Measurements from ENCODE around the gene C6orf52. TPM values are rescaled to one million over a fixed set of nuclear protein-coding genes. Genes with fewer than 3 reads are reported as not detected.
A peak's percentile ranks its signal among the peaks of the same experiment; 100 is the strongest.
"Not testable (repeated sequence)": the region's sequence is repeated elsewhere in the genome, so short reads cannot be mapped to it uniquely, and the experiment has no call there.

The C6orf52 gene
- total RNA-seq, 3 donors from 2014 or later = 2.5 to 5.3 (median 4.3) TPM

DNA sequence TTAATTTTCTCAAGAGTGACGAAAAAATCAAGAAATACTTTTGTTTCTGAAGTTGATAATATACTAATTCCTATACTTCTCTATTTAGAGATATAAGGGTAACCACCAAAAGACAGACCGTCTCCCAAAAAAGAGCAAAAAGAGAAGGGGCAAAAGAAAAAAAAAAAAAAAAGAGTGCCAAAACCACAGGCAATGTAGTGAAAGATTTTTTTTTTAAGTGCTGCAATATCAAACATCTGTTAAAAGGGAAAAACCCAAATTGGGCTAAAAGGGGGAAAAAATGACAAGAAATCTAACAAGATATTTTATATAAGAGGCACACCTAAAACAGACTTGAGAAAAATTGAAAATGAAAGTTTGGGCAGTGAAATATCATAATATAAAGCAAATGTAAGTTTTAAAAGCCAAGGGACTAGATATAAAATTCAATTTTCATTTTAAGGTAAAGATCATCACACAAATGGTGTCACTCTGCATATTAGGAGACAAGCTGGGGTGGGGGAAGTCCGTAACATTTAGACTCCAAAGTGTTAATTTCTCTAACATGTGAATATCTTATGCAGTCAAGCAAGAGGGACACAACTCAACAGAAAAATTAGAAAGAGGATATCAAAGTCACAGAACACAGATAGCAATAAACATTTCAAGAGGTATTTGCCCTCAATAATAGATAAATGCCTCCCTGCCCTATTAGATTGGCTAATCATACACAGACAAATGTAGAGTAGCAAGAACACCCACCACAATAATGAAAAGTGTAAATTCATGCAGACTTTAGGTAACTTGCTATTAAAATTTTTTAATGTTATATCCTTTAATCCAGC, 9.1 kb downstream of the C6orf52 start:
- Mint-ChIP-seq H3K27me3 (ENCODE audit: low read depth) (peaks cover 6% of the 10 kb centered on the region), H3K4me1 (ENCODE audit: low read depth) (peaks cover 20% of the 10 kb centered on the region), H3K36me3 (ENCODE audit: insufficient read depth) (no peaks in the 10 kb centered on the region), H3K4me3 (no peak overlapping the region), H3K9me3 (no peaks in the 10 kb centered on the region)
- DNase-seq (no peak), ATAC-seq (peak; percentile 18 to 37)

DNA sequence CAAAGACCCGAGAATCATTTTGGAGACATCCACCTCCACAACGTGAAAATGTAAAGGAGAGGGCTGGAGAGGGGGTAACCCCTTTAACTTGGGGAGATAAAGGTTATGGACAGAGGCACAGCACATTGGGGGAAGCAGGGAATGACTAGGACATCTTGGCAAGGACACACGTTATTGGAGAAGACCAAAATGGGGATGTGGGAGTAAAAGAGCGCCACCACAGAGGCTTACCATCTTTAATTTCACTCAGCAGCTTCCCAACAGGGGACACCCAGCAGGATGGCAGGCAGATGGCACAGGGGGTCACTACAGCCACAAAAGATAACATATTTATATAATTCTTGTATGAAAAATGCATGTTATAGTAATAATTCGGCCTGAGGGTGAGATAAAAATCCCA, 9.8 kb downstream of the C6orf52 start:
- Mint-ChIP-seq H3K27me3 (ENCODE audit: low read depth) (peaks cover 6% of the 10 kb centered on the region), H3K4me3 (no peak overlapping the region), H3K36me3 (ENCODE audit: insufficient read depth) (no peaks in the 10 kb centered on the region), H3K9me3 (no peaks in the 10 kb centered on the region), H3K4me1 (ENCODE audit: low read depth) (peaks cover 20% of the 10 kb centered on the region)
- DNase-seq (no peak), ATAC-seq (no peak)

GRCh38 chr6:10682355-10682988, 11.9 kb downstream of the C6orf52 start:
- no peak for ATAC-seq
- Mint-ChIP-seq H3K27me3 (ENCODE audit: low read depth) (peaks cover 6% of the 10 kb centered on the region), H3K4me1 (ENCODE audit: low read depth) (peaks cover 20% of the 10 kb centered on the region), H3K36me3 (ENCODE audit: insufficient read depth) (no peaks in the 10 kb centered on the region), H3K4me3 (no peak overlapping the region), H3K9me3 (no peaks in the 10 kb centered on the region)
- no peak for DNase-seq

DNA sequence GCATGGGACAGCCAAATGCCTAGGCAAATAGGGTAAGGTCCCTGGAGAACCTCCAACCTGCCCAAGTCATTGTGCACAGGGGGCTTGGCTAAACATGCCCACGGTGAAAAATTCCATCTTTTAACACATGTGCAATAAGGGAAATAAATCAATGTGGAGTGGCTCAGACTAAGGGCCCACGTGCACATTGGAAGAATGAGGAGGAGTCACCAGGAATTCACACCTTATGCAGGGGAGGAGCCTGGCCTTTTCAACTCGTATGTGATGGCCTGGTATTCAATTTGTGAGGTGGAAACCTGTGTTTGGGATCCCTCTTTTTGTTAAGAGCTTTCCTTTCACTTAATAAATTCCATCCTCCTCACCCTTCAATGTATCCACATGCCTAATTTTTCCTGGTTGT, 12.6 kb downstream of the C6orf52 start:
- Mint-ChIP-seq H3K4me3 (no peak overlapping the region), H3K27me3 (ENCODE audit: low read depth) (peaks cover 5% of the 10 kb centered on the region), H3K4me1 (ENCODE audit: low read depth) (peaks cover 20% of the 10 kb centered on the region), H3K36me3 (ENCODE audit: insufficient read depth) (no peaks in the 10 kb centered on the region), H3K9me3 (no peaks in the 10 kb centered on the region)
- no peak for ATAC-seq
- DNase-seq = no peak

GRCh38 chr6:10678456-10678855, 16.0 kb downstream of the C6orf52 start:
- Mint-ChIP-seq H3K4me3 (no peak overlapping the region), H3K9me3 (no peaks in the 10 kb centered on the region), H3K27me3 (ENCODE audit: low read depth) (no peaks in the 10 kb centered on the region), H3K4me1 (ENCODE audit: low read depth) (peaks cover 6% of the 10 kb centered on the region), H3K36me3 (ENCODE audit: insufficient read depth) (no peaks in the 10 kb centered on the region)
- no peak for ATAC-seq
- DNase-seq = no peak

DNA sequence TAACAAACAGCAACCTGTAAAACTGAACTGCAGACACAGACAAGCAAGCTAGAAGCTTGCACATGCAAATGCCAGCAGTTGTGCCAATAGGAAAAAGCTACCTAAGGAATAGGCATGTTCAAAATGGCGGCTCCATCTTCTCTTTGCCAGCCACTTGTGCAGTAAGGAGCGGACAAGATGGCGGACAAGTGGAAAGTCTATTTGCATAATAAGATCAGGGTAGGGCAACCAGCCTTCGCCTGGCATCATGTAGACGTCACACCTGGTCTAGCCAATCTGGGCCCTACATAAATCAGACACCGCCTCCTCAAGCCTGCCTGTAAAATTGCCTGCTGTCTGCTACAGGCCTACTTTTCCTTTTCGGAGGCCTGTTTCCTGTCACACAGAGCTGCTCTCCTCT, 18.0 kb downstream of the C6orf52 start:
- DNase-seq (no peak), ATAC-seq (no peak)
- H3K4me1 Mint-ChIP-seq (ENCODE audit: low read depth) = no peaks in the 10 kb centered on the region
- no peaks in the 10 kb centered on the region for H3K9me3 Mint-ChIP-seq
- no peaks in the 10 kb centered on the region for H3K36me3 Mint-ChIP-seq (ENCODE audit: insufficient read depth)
- no peaks in the 10 kb centered on the region for H3K27me3 Mint-ChIP-seq (ENCODE audit: low read depth)
- no peak overlapping the region for H3K4me3 Mint-ChIP-seq

DNA sequence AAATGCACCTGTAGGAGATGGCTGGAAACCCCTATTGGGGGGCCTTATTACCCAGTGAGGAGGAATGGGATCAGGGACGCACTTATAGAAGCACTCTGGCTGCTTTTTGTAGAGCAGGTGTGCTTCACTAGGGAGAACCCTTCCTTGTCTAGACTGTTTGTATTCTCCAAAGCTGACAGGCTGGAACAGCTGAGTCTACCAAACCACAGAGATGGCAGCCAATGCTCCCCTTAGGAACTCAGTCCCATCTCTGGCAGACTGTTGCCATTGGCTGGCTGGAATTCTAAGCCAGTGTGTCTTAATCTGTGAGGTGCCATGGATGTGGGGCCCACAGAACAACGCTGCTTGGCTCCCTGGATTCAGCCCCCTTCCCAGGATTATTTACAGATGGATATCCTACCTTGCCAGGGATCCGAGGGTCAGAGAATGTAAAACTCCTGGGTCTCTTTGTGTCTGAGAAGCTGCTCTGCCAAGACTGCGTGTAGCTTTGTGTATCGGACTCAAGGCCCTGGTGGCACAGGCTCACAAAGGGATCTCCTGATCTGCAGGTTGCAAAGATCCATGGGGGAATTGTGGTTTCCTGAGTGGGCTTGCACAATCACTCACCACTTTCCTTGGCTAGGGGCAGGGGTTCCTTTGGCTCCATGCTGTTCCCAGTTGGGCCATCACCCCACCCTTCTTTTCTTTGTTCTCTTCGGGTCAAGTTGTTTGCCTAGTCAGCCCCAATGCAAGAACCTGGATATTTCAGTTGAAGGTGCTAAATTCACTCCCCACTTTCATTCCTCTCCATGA, 26.1 kb downstream of the C6orf52 start:
- ATAC-seq = no peak

GRCh38 chr6:10665595-10665994, 28.8 kb downstream of the C6orf52 start:
- H3K4me3 Mint-ChIP-seq; H3K4me1 Mint-ChIP-seq (ENCODE audit: low read depth); DNase-seq; H3K9me3 Mint-ChIP-seq; ATAC-seq; H3K36me3 Mint-ChIP-seq (ENCODE audit: insufficient read depth): not testable (repeated sequence)
- peaks cover 11% of the 10 kb centered on the region for H3K27me3 Mint-ChIP-seq (ENCODE audit: low read depth)

More for the DNA sequence above, 26.1 kb downstream of the C6orf52 start:
- peaks cover 11% of the 10 kb centered on the region for H3K27me3 Mint-ChIP-seq (ENCODE audit: low read depth)
- H3K4me3 Mint-ChIP-seq = no peak overlapping the region
- no peak for DNase-seq
- H3K9me3 Mint-ChIP-seq = peaks cover 3% of the 10 kb centered on the region
- no peaks in the 10 kb centered on the region for H3K36me3 Mint-ChIP-seq (ENCODE audit: insufficient read depth)
- H3K4me1 Mint-ChIP-seq (ENCODE audit: low read depth) = no peaks in the 10 kb centered on the region

DNA sequence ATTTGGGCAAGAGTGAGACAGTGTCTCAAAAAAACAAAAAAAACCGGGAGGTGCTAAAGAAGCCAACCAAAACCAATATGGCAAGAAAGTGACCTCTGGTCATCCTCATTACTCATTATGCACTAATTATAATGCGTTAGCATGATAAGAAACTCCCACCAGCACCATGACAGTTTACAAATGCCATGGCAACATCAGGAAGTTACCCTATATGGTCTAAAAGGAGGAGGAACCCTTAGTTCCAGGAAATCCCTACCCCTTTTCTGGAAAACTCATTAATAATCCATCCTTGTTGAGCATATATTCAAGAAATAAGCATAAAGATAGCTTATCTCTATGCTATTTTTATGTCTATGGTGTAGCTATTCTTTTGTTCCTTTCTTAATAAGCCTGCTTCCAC, 31.7 kb downstream of the C6orf52 start:
- ATAC-seq (no peak), DNase-seq (no peak)
- no peaks in the 10 kb centered on the region for H3K4me1 Mint-ChIP-seq (ENCODE audit: low read depth)
- H3K27me3 Mint-ChIP-seq (ENCODE audit: low read depth) = peaks cover 5% of the 10 kb centered on the region
- no peaks in the 10 kb centered on the region for H3K36me3 Mint-ChIP-seq (ENCODE audit: insufficient read depth)
- H3K4me3 Mint-ChIP-seq = no peak overlapping the region
- peaks cover 3% of the 10 kb centered on the region for H3K9me3 Mint-ChIP-seq

- no peaks in the 10 kb centered on the region for H3K4me1 Mint-ChIP-seq (ENCODE audit: low read depth)
- ATAC-seq = no peak
- DNase-seq = no peak
- H3K36me3 Mint-ChIP-seq (ENCODE audit: insufficient read depth) = no peaks in the 10 kb centered on the region
- peaks cover 3% of the 10 kb centered on the region for H3K9me3 Mint-ChIP-seq
- H3K4me3 Mint-ChIP-seq = no peak overlapping the region
- peaks cover 6% of the 10 kb centered on the region for H3K27me3 Mint-ChIP-seq (ENCODE audit: low read depth)
Measured at GRCh38 chr6:10662207-10662606, 32.2 kb downstream of the C6orf52 start.

- ATAC-seq; DNase-seq; H3K4me1 Mint-ChIP-seq (ENCODE audit: low read depth); H3K4me3 Mint-ChIP-seq; H3K36me3 Mint-ChIP-seq (ENCODE audit: insufficient read depth); H3K9me3 Mint-ChIP-seq: not testable (repeated sequence)
- peaks cover 10% of the 10 kb centered on the region for H3K27me3 Mint-ChIP-seq (ENCODE audit: low read depth)
Measured at GRCh38 chr6:10660431-10661191, 33.8 kb downstream of the C6orf52 start.

DNA sequence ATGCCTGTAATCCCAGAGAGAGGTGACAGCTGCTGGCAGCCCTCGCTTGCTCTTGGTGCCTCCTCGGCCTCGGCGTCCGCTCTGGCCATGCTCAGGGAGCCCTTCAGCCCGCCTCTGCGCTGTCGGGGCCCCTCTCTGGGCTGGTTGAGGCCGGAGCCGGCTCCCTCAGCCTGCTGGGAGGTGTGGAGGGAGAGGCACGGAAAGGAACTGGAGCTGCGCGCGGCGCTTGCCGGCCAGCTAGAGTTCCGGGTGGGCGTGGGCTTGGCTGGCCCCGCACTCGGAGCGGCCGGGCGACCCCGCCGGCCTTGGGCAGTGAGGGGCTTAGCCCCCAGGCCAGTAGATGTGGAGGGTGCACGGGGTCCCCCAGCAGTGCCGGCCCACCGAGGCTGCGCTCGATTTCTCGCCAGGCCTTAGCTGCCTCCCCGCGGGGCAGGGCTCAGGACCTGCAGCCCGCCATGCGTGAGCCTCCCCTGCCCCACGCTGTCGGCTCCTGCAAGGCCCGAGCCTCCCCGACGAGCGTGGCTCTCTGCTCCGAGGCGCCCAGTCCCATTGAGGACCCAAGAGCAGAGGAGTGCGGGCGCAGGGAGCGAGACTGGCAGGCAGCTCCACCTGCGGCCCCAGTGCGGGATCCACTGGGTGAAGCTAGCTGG, 34.6 kb downstream of the C6orf52 start:
- no peak for DNase-seq
- Mint-ChIP-seq H3K36me3 (ENCODE audit: insufficient read depth) (no peaks in the 10 kb centered on the region), H3K4me3 (no peak overlapping the region), H3K9me3 (no peaks in the 10 kb centered on the region), H3K27me3 (ENCODE audit: low read depth) (peaks cover 18% of the 10 kb centered on the region), H3K4me1 (ENCODE audit: low read depth) (peaks cover 10% of the 10 kb centered on the region)
- ATAC-seq = peak in 1 of 2 donors; percentile 48

DNA sequence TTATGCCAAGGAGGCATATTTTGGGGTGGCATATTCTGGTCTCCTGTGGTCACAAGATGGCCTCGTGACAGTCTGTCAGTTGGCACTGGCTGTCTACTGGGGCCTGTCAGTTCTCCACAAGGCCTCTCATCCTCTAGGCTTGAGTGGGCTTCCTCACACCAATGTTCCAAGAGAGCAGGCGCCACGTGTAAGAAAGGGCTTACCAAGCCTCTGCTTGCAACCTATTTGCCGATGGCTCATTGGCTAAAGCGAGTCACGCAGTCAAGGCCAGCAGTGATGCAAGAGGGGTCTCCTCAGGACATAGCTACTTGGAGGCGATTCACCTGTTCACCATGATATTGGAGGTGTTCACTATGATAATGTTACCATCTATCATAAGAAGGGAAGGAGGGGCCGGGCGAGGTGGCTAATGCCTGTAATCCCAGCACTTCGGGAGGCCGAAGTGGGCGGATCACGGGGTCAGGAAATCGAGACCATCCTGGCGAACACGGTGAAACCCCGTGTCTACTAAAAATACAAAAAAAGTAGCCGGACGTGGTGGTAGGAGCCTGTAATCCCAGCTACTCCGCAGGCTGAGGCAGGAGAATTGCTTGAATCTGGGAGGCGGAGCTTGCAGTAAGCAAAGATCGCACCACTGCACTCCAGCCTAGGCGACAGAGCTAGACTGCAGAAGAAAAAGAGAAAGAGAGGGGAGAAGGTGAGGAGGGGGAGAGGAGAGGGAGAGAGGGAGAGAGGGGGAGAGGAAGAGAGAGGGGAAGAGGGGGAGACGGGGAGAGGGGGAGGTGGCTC, 35.3 kb downstream of the C6orf52 start:
- no peak for DNase-seq
- no peaks in the 10 kb centered on the region for H3K9me3 Mint-ChIP-seq
- no peaks in the 10 kb centered on the region for H3K36me3 Mint-ChIP-seq (ENCODE audit: insufficient read depth)
- ATAC-seq = peak in 1 of 2 donors; percentile 18
- H3K4me3 Mint-ChIP-seq = peak overlapping the region; percentile 43
- H3K27me3 Mint-ChIP-seq (ENCODE audit: low read depth) = peaks cover 19% of the 10 kb centered on the region
- H3K4me1 Mint-ChIP-seq (ENCODE audit: low read depth) = peaks cover 10% of the 10 kb centered on the region

Data from activated T-cell treated with anti-CD3 and anti-CD28 coated beads, Interleukin-2, amount 50 U/mL, for 4 hours (primary cell).